ENCODE results near the gene MDFI.
"Not testable (repeated sequence)": the region's sequence is repeated elsewhere in the genome, so short reads cannot be mapped to it uniquely, and the experiment has no call there.

MDFI gene

GRCh38 chr6:41602864-41603608 lies 35.2 kb upstream of the MDFI start:
- DNase-seq = peak; percentile 82

GRCh38 chr6:41604006-41604405 lies 34.3 kb upstream of the MDFI start:
- no peak for DNase-seq

- no peak for DNase-seq
Measured at GRCh38 chr6:41605649-41606048, 32.6 kb upstream of the MDFI start.

GRCh38 chr6:41607036-41607435 lies 31.2 kb upstream of the MDFI start:
- no peak for DNase-seq

- DNase-seq = no peak
Measured at GRCh38 chr6:41607736-41608135, 30.5 kb upstream of the MDFI start.

- no peak for DNase-seq
Measured at GRCh38 chr6:41608443-41609151, 29.7 kb upstream of the MDFI start.

GRCh38 chr6:41614715-41615114 lies 23.6 kb upstream of the MDFI start:
- DNase-seq = no peak

GRCh38 chr6:41615311-41615710 lies 23.0 kb upstream of the MDFI start:
- DNase-seq = no peak

- no peak for DNase-seq
Measured at GRCh38 chr6:41618598-41618997, 19.7 kb upstream of the MDFI start.

GRCh38 chr6:41619193-41619592 lies 19.1 kb upstream of the MDFI start:
- DNase-seq = not testable (repeated sequence)

- DNase-seq = no peak
Measured at GRCh38 chr6:41621367-41621766, 16.9 kb upstream of the MDFI start.

GRCh38 chr6:41621802-41622201 lies 16.5 kb upstream of the MDFI start:
- DNase-seq = no peak

- DNase-seq = no peak
Measured at GRCh38 chr6:41622206-41622988, 15.9 kb upstream of the MDFI start.

GRCh38 chr6:41623330-41623729 lies 14.9 kb upstream of the MDFI start:
- DNase-seq = no peak

GRCh38 chr6:41624621-41625380 lies 13.5 kb upstream of the MDFI start:
- DNase-seq = no peak

- DNase-seq = peak; percentile 66
Measured at GRCh38 chr6:41625442-41625841, 12.8 kb upstream of the MDFI start.

- DNase-seq = no peak
Measured at GRCh38 chr6:41626022-41626421, 12.2 kb upstream of the MDFI start.

GRCh38 chr6:41626917-41627316 lies 11.4 kb upstream of the MDFI start:
- DNase-seq = peak; percentile 22

GRCh38 chr6:41629128-41629527 lies 9.1 kb upstream of the MDFI start:
- DNase-seq = no peak

GRCh38 chr6:41630069-41630468 lies 8.2 kb upstream of the MDFI start:
- DNase-seq = no peak

- no peak for DNase-seq
Measured at GRCh38 chr6:41630946-41631345, 7.3 kb upstream of the MDFI start.

GRCh38 chr6:41633056-41633634 lies 5.1 kb upstream of the MDFI start:
- DNase-seq = no peak

GRCh38 chr6:41634657-41635056 lies 3.6 kb upstream of the MDFI start:
- no peak for DNase-seq
